ENCODE results near the gene SLC50A1. TPM values are rescaled to one million over a fixed set of nuclear protein-coding genes. Genes with fewer than 3 reads are reported as not detected.

The SLC50A1 gene
- total RNA-seq, 4 donors from 2014 or later = 5.7 to 33.9 (median 14.9) TPM

- DNase-seq (ENCODE audit: low spot score in 2 of 2) = peak; percentile 54 to 58
- peak; percentile 16 to 66 for TF ChIP-seq EP300 (IDR thresholded peaks at IDR 0.05)
- TF ChIP-seq POLR2A (IDR thresholded peaks at IDR 0.05) = peak; percentile 8 to 38
- no peak for TF ChIP-seq CTCF (IDR thresholded peaks at IDR 0.05)
- H3K36me3 ChIP-seq = peaks cover 0 to 2% (median 0%) of the 10 kb centered on the region in 3 donors
- no peaks in the 10 kb centered on the region for H3K9me3 ChIP-seq
- peaks cover 0 to 60% (median 22%) of the 10 kb centered on the region in 4 donors for H3K4me1 ChIP-seq
- peak overlapping the region; percentile 62 to 74 (median 64) for H3K4me3 ChIP-seq
- peak overlapping the region; percentile 84 to 99 (median 88) for H3K27ac ChIP-seq
- WGBS, 2 donors = 23 to 29% methylated on average over 27 to 48 of the region's 53 CpGs
- H3K27me3 ChIP-seq = no peaks in the 10 kb centered on the region
Measured at GRCh38 chr1:155125946-155126555, 9.6 kb upstream of the SLC50A1 start.

- Histone ChIP-seq H3K27ac (peak overlapping the region; percentile 84 to 99 (median 88)), H3K27me3 (no peaks in the 10 kb centered on the region), H3K4me1 (peaks cover 0 to 66% (median 22%) of the 10 kb centered on the region in 4 donors), H3K4me3 (peak overlapping the region; percentile 62 to 74 (median 64)), H3K36me3 (peaks cover 0 to 7% (median 0%) of the 10 kb centered on the region in 3 donors), H3K9me3 (no peaks in the 10 kb centered on the region)
- 5 to 11% methylated on average over 29 to 32 of the region's 32 CpGs for whole genome bisulfite sequencing, 2 donors
- TF ChIP-seq CTCF (IDR thresholded peaks at IDR 0.05) (no peak), EP300 (IDR thresholded peaks at IDR 0.05) (no peak), POLR2A (IDR thresholded peaks at IDR 0.05) (no peak)
- peak in 1 of 2 donors; percentile 47 for DNase-seq (ENCODE audit: low spot score in 2 of 2)
Measured at GRCh38 chr1:155126556-155127104, 9.0 kb upstream of the SLC50A1 start.

- Histone ChIP-seq H3K36me3 (peaks cover 0 to 14% (median 0%) of the 10 kb centered on the region in 3 donors), H3K4me3 (peak within 1 kb of the TSS; percentile 62 to 74 (median 64)), H3K27me3 (no peaks in the 10 kb centered on the region), H3K9me3 (no peaks in the 10 kb centered on the region), H3K4me1 (peaks cover 0 to 73% (median 22%) of the 10 kb centered on the region in 4 donors), H3K27ac (peak within 1 kb of the TSS; percentile 84 to 99 (median 88))
- peak; percentile 30 to 73 for TF ChIP-seq POLR2A (IDR thresholded peaks at IDR 0.05)
- no peak for TF ChIP-seq CTCF (IDR thresholded peaks at IDR 0.05)
- TF ChIP-seq EP300 (IDR thresholded peaks at IDR 0.05) = peak in 1 of 2 donors; percentile 91
- WGBS, 2 donors = 0 to 1% methylated on average over 40 to 57 of the region's 76 CpGs
- peak; percentile 53 to 76 for DNase-seq (ENCODE audit: low spot score in 2 of 2)
Measured at GRCh38 chr1:155127105-155127966, 8.3 kb upstream of the SLC50A1 start, which contains the start of gene EFNA1. Gene EFNA1 (plus strand): TSS chr1:155127876. CDS start chr1:155127978, 102 bp downstream.

- Histone ChIP-seq H3K4me1 (peaks cover 0 to 77% (median 22%) of the 10 kb centered on the region in 4 donors), H3K36me3 (peaks cover 0 to 23% (median 0%) of the 10 kb centered on the region in 3 donors), H3K4me3 (peak overlapping the region; percentile 62 to 74 (median 64)), H3K27ac (peak overlapping the region; percentile 84 to 99 (median 88)), H3K27me3 (no peaks in the 10 kb centered on the region), H3K9me3 (no peaks in the 10 kb centered on the region)
- 3 to 5% methylated on average over 13 to 15 of the region's 17 CpGs for WGBS, 2 donors
- no peak for DNase-seq (ENCODE audit: low spot score in 2 of 2)
- TF ChIP-seq POLR2A (IDR thresholded peaks at IDR 0.05) (peak in 1 of 2 donors; percentile 38), CTCF (IDR thresholded peaks at IDR 0.05) (no peak), EP300 (IDR thresholded peaks at IDR 0.05) (no peak)
Measured at GRCh38 chr1:155127967-155128754, 7.5 kb upstream of the SLC50A1 start.

Measured in tibial nerve (tissue), 4 donors.